Activated CD8-positive, alpha-beta memory T cell treated with anti-CD3 and anti-CD28 coated beads, Interleukin-2, amount 50 U/mL, for 24 hours (primary cell): ENCODE results near the gene ADO.

Experiments used
- DNase-seq: peaks from one replicate; pipeline ENCODE4 v3.0.0-alpha.2; 2020; ENCODE audit errors: extremely low read depth

ADO gene

GRCh38 chr10:62817766-62818425, 13.4 kb downstream of the ADO start:
- no peak for DNase-seq

- no peak for DNase-seq
These were observed 14.0 kb downstream of the ADO start for GRCh38 chr10:62818426-62819011.

- no peak for DNase-seq
These were observed 14.8 kb downstream of the ADO start for GRCh38 chr10:62819141-62819920.

GRCh38 chr10:62820586-62820985, 16.1 kb downstream of the ADO start:
- DNase-seq = no peak

GRCh38 chr10:62826273-62826672, 21.8 kb downstream of the ADO start:
- no peak for DNase-seq

GRCh38 chr10:62829622-62830021, 25.1 kb downstream of the ADO start:
- no peak for DNase-seq

GRCh38 chr10:62830679-62831078, 26.2 kb downstream of the ADO start:
- DNase-seq = no peak

- DNase-seq = no peak
These were observed 26.8 kb downstream of the ADO start for GRCh38 chr10:62831346-62831745.

GRCh38 chr10:62839590-62839989, 35.1 kb downstream of the ADO start:
- DNase-seq = no peak

GRCh38 chr10:62842983-62843382, 38.5 kb downstream of the ADO start:
- DNase-seq = no peak

GRCh38 chr10:62843600-62843999, 39.1 kb downstream of the ADO start:
- DNase-seq = no peak

GRCh38 chr10:62844280-62845011, 39.9 kb downstream of the ADO start:
- DNase-seq = no peak

- no peak for DNase-seq
These were observed 42.9 kb downstream of the ADO start for GRCh38 chr10:62847433-62847832.

GRCh38 chr10:62850646-62851045, 46.1 kb downstream of the ADO start:
- DNase-seq = no peak

GRCh38 chr10:62851442-62851841, 46.9 kb downstream of the ADO start:
- no peak for DNase-seq

- DNase-seq = no peak
These were observed 48.6 kb downstream of the ADO start for GRCh38 chr10:62852961-62853702.

GRCh38 chr10:62853710-62854109, 49.2 kb downstream of the ADO start:
- DNase-seq = peak; percentile 30

- no peak for DNase-seq
These were observed 51.5 kb downstream of the ADO start for GRCh38 chr10:62856021-62856420.
